ENCODE measurements around the gene CNIH1.
"Not testable (repeated sequence)": the region's sequence is repeated elsewhere in the genome, so short reads cannot be mapped to it uniquely, and the experiment has no call there.

CNIH1 gene

DNA sequence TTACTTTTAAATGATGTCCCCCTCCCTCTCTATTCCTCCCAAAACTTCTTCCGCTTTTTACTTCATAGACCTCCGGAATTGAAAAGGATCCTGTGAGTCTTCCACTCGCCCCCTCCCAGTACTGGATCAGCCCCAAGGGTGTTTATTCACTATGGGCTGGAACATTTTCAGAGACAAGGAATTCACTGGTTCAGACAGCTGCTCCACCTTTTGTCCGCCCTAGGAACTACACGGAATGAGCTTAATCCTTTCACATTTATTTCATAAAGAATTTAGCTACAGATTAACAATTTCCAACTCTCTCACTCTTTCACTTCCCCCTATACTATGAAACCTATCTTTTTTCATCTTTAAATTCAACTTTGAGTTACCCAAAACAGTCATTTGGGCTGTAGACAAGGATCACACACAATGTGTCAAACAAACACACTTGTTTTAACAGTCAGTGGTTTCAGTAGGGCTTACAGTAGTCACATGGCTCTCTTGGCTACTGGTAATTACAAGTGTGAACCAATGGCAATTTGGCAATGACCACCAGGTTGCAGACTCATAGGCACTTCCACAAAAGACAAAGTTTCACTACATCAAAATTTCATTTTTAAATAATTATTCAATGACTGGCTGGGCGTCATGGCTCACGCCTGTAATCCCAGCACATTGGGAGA is 20.6 kb downstream of the CNIH1 start:
- Mint-ChIP-seq H3K36me3 (ENCODE audit: low read depth) (peaks cover 33% of the 10 kb centered on the region), H3K4me3 (no peak overlapping the region), H3K27ac (no peak overlapping the region), H3K4me1 (no peaks in the 10 kb centered on the region), H3K27me3 (ENCODE audit: low read depth, poor library complexity) (no peaks in the 10 kb centered on the region), H3K9me3 (no peaks in the 10 kb centered on the region)
- TF ChIP-seq, protein P1, sequence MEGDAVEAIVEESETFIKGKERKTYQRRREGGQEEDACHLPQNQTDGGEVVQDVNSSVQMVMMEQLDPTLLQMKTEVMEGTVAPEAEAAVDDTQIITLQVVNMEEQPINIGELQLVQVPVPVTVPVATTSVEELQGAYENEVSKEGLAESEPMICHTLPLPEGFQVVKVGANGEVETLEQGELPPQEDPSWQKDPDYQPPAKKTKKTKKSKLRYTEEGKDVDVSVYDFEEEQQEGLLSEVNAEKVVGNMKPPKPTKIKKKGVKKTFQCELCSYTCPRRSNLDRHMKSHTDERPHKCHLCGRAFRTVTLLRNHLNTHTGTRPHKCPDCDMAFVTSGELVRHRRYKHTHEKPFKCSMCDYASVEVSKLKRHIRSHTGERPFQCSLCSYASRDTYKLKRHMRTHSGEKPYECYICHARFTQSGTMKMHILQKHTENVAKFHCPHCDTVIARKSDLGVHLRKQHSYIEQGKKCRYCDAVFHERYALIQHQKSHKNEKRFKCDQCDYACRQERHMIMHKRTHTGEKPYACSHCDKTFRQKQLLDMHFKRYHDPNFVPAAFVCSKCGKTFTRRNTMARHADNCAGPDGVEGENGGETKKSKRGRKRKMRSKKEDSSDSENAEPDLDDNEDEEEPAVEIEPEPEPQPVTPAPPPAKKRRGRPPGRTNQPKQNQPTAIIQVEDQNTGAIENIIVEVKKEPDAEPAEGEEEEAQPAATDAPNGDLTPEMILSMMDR (IDR thresholded peaks at IDR 0.05): peak; percentile 50
- peak; percentile 37 for DNase-seq

DNA sequence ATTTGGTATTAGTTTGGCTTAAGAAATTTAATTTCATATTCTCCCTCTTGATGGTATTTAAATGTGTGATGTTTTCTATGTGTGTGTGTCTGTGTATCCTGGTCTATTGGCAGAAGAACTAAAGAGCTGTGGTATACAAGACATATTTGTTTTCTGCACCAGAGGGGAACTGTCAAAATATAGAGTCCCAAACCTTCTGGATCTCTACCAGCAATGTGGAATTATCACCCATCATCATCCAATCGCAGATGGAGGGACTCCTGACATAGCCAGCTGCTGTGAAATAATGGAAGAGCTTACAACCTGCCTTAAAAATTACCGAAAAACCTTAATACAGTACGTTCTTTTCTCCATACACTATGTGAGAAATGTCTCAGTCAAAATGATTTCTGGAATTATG is 29.8 kb downstream of the CNIH1 start:
- no peak for DNase-seq
- no peak overlapping the region for H3K27ac Mint-ChIP-seq
- peaks cover 14% of the 10 kb centered on the region for H3K9me3 Mint-ChIP-seq
- H3K36me3 Mint-ChIP-seq (ENCODE audit: low read depth): peaks cover 48% of the 10 kb centered on the region
- H3K4me3 Mint-ChIP-seq: no peak overlapping the region
- no peaks in the 10 kb centered on the region for H3K27me3 Mint-ChIP-seq (ENCODE audit: low read depth, poor library complexity)
- no peaks in the 10 kb centered on the region for H3K4me1 Mint-ChIP-seq
- TF ChIP-seq, protein P1 (IDR thresholded peaks at IDR 0.05): no peak

DNA sequence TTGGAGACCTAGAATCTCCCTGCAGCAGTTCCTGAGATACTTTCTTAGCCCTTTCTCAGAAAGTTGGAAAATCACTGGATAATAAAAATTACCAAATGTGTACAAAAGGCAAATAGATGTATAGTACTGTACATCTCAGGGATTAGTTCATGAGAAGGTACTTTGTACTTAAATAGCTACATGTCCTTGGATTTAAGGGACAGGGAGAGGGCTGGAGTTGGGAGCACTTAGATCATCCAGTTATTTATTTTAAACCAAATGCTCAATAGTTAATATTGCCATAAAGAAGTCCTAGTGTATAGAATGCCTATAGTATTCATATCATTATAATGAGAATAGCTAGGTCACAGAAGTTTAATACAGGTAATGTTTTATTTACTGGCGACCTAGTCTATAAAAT is 31.0 kb downstream of the CNIH1 start:
- TF ChIP-seq, protein P1 (IDR thresholded peaks at IDR 0.05): no peak
- H3K27ac Mint-ChIP-seq: no peak overlapping the region
- peaks cover 25% of the 10 kb centered on the region for H3K9me3 Mint-ChIP-seq
- no peak overlapping the region for H3K4me3 Mint-ChIP-seq
- no peaks in the 10 kb centered on the region for H3K4me1 Mint-ChIP-seq
- H3K36me3 Mint-ChIP-seq (ENCODE audit: low read depth): peaks cover 58% of the 10 kb centered on the region
- DNase-seq: no peak
- no peaks in the 10 kb centered on the region for H3K27me3 Mint-ChIP-seq (ENCODE audit: low read depth, poor library complexity)

DNA sequence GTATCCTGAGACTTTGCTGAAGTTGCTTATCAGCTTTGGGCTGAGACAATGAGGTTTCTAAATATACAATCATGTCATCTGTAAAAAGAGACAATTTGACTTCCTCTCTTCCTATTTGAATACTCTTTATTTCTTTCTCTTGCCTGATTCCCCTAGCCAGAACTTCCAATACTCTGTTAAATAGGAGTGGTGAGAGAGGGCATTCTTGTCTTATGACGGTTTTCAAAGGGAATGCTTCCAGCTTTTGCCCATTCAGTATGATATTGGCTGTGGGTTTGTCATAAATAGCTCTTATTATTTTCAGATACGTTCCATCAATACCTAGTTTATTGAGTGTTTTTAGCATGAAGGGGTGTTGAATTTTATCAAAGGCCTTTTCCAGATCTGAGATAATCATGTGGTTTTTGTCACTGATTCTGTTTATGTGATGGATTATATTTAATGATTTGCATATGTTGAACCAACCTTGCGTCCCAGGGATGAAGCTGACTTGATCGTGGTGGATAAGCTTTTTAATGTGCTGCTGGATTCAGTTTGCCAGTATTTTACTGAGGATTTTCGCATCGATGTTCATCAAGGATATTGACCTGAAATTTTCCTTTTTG is 37.7 kb downstream of the CNIH1 start:
- Mint-ChIP-seq H3K9me3 (peaks cover 62% of the 10 kb centered on the region), H3K36me3 (ENCODE audit: low read depth) (peaks cover 77% of the 10 kb centered on the region), H3K4me1 (peaks cover 10% of the 10 kb centered on the region)
- DNase-seq; H3K4me3 Mint-ChIP-seq; H3K27me3 Mint-ChIP-seq (ENCODE audit: low read depth, poor library complexity); H3K27ac Mint-ChIP-seq: not testable (repeated sequence)

DNA sequence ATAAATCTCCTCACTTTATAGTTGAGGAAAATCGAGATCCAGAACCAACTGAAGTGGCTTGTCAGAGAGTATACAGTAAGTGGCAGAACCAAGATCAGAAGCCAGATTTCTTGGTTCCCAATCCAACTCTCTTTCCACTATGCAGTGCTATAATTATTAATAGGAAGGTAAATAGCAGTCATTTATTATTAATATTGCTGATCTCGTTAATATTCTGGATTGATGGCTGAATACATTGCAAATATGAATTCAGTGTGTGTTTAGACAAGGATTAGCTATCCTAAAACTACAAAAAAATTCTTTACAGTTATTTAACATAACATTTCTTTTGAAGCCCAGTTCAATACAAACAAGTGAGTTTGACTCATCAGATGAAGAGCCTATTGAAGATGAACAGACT is 41.6 kb downstream of the CNIH1 start:
- H3K27me3 Mint-ChIP-seq (ENCODE audit: low read depth, poor library complexity): peaks cover 14% of the 10 kb centered on the region
- TF ChIP-seq, protein P1 (IDR thresholded peaks at IDR 0.05): no peak
- H3K4me1 Mint-ChIP-seq: peaks cover 23% of the 10 kb centered on the region
- peaks cover 44% of the 10 kb centered on the region for H3K36me3 Mint-ChIP-seq (ENCODE audit: low read depth)
- no peak overlapping the region for H3K27ac Mint-ChIP-seq
- peaks cover 48% of the 10 kb centered on the region for H3K9me3 Mint-ChIP-seq
- H3K4me3 Mint-ChIP-seq: no peak overlapping the region
- no peak for DNase-seq

DNA sequence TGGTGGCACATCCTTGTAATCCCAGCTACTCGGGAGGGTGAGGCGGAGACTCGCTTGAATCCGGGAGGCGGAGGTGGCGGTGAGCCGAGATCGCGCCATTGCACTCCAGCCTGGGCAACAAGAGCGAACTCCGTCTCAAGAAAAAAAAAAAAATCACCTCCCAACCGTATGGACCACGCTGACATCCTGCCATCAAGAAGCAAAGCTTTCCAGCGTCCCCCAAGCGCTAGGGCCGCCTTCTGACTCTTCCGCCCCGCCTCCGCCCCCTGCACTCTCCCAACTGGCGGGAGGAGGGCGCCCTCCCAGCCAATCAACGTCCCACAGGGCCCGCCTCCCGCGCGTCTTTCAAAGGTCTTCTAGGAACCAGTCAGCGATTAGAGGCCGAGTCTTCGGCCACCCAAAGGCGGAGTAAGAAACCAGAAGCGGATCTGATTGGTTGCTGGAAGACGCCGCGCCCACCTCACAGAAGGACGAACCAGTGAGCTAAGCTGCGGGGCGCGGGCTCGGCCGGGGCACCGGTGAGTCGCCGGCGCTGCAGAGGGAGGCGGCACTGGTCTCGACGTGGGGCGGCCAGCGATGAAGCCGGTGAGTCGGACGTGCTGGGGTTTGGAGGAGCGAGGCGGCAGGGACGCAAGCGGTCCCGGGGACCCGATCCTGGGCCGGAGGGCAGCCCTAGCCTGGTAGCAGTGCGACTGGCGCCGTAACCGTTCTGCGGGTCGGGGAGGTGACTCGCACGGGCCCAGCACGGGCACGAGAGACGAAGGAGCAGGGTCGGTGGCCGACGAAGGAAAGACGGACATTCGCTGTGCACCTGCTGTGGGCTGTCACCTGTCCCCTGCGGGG is 44.5 kb downstream of the CNIH1 start, which contains the start of gene CDKN3:
Gene CDKN3 (plus strand): TSS at position 515 of the 843 bp plus-strand sequence. CDS start 62 bp downstream, at position 577.
- Mint-ChIP-seq H3K36me3 (ENCODE audit: low read depth) (peaks cover 20% of the 10 kb centered on the region), H3K4me1 (peaks cover 23% of the 10 kb centered on the region), H3K4me3 (peak within 1 kb of the TSS; percentile 84), H3K27me3 (ENCODE audit: low read depth, poor library complexity) (peaks cover 14% of the 10 kb centered on the region), H3K9me3 (peaks cover 28% of the 10 kb centered on the region), H3K27ac (peak within 1 kb of the TSS; percentile 81)
- DNase-seq: peak; percentile 95
- TF ChIP-seq, protein P1 (IDR thresholded peaks at IDR 0.05): peak; percentile 10
